COLO668 (cell line): ENCODE results near the gene AVL9.
"Not testable (repeated sequence)": the region's sequence is repeated elsewhere in the genome, so short reads cannot be mapped to it uniquely, and the experiment has no call there.

Experiments used
- DNase-seq: peaks from one replicate; lab custom pipeline; 2025; ENCODE audit not compliant: unreplicated experiment; lab: John Stamatoyannopoulos, UW

The AVL9 gene

DNA sequence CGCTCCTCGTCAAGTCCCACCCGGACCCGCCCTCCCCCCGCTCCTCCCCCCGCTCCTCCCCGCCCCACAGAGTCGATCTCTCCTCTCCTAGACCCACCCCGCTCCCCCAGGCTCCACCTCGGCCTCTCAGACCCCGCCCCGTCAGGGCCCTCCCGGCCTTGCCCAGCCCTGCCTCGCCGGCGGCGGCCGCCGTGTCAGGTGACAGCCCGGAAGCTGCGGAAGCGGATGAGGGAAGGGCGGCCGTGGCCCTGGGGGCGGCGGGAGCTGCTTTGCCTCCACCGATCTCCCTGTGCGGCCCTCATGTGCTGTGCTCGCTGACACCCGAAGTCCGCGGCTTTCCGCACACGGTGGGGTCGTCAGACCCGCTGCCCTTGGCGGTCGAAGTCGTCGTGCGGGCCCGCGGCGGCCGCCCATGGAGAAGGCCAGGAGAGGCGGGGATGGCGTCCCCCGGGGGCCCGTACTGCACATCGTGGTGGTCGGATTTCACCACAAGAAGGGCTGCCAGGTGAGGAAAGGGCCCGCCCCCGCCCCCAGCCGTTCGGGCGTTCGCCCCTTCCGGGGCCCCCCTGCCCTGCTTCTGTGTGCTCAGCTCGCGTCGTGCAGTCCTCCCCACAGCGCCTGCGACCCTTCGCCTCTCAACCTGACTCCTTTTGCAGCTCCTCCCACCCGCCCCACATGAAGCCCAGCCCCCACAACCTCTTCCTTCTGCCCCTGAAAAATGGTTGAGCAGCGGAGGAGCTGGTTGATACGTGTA, at the start of gene AVL9:
AVL9 (plus strand) TSS at position 192 of the 754 bp plus-strand sequence; CDS start at position 413, 221 bp downstream.
- DNase-seq: peak; percentile 100

DNA sequence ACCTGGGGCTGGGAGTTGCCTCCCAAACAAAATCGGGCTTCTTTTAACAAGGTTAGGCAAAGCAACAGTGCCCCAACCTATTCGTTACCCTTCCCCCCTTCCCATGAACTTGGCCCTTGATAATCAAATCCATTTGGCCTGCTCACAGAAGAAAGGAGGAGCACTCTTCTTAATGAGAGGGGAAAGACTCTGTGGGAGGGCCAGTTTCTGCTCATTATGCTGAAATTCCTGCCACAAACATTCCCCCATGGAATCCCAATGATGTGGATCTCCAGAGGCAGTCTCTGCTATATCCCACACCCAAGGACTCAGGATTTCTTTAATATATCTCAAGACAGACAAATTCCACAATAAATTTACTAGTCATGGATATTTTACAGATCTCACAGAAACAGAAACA, 48.1 kb upstream of the AVL9 start:
- DNase-seq: no peak

DNA sequence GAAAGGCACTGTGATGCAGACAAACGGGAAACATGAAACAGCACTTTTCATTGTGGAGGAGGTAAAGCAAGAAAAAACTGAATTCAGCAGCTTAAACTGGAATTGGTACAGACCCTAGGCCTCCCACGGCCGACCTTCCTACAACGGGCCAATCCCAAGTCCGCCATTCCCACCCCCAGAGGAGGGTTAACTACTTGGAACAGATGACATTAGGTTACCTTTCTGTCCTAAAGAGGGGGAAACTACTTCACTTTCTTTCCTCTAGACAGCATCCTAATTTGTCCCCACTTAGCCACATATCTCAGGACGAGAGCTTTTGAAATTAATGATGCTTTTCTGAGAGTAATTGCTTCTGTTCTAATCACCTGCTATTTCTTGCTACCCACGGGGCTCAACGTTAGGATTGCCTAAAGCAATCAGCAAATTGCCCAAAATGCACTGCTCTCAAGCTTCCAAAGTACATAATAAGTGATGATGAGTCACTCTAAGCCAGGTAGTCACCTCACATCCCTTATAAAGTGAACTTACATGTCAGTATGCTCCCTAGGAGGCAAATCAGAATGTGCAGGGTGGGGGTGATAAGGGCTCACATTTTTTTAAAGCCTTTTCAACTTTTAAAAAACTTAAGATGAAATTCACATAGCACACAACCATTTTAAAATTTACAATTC, 41.8 kb upstream of the AVL9 start:
- DNase-seq: no peak

DNA sequence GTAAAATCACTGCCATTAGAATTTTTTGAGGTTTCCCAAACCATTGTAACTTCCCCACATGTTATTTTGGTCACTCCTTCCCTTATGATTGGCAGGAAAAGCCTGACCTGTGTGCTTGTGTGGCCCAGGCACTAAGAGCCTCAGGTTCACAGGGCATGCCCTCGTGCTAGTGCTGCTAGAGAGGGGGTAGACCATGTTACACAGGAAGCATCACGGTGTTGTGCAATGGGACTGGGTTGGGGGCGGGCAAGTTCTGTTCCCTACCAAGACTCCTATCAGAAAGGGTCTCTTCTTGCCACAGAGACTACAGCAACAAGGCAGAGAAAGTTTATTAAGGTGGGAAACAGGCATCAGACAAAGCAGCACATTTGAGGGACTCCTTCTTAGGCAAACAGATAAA, 37.3 kb upstream of the AVL9 start:
- DNase-seq: no peak

DNA sequence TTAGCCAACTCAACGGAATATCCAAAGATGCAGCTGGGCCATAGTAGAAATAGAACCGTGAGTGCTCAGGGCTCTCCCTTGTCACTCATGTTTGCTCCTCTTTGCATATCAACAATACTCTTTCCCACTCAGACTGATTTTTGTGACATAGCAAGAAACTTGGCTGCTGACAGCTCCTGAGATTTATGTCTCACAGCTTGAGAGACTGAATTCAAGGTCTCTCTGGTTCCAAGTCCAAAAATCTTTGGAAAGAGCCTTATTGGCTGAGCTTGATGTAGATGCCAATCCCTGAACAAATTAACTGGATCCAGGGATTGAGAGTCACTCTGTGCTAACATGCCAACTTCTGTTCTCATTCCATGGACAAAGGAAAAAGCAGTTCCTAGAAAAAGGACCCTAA, 35.5 kb upstream of the AVL9 start:
- DNase-seq: no peak

DNA sequence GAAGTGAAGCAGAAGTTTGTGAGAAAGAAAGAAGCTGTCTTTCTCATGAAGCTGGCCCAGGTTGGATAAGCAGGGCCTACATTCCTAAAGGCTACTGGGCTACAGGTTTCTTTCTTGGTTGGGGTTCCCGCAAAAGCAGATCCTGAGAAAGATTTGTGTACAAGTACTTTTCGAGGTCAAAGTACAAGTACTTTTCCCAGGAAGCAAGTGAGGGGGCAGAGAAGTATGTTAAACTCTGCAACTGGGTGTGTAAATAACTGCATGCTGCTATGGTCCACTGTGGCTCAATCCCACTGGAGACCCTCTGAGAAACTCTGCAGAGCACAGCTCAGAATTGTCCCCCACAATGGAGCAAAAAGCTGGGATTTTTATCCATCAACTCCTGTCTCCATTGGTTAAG, 33.8 kb upstream of the AVL9 start:
- no peak for DNase-seq

DNA sequence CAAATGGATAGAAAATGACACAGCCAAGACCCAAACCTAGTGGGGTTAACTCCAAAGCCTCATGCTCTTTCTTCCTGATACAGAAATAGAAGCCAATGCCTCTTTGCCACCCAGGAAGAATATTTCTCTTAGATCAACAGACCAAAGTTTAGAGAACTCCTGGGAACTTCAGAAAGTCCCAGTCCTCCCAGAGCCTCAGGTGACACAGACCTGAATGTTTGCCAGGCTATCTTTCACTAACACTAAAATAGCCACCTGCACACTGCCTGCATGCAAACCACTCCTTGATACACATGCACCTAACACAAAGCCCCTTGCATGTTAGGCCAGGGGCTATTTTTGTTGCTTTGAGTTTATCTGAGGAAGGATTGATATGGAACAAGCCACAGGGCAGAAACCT, 32.8 kb upstream of the AVL9 start:
- no peak for DNase-seq

DNA sequence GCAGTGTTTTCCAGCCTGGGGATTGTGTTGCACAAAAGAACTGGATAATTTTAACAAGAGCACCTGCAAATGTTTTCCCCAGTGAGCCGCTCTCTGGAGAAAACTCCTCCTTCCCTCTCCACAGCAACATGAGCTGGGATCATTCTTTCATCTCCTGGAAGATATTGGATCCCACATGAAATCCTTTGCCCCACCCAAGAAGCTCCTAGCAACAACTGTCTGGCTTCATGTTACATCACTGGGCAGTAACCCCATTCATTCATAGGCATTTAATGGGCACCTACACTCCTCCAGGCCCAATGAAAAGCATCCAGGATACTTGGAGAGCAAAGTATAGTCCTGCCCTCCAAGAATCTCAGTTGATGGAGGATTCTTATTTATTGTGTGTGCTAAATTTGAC, 32.3 kb upstream of the AVL9 start:
- DNase-seq: no peak

DNA sequence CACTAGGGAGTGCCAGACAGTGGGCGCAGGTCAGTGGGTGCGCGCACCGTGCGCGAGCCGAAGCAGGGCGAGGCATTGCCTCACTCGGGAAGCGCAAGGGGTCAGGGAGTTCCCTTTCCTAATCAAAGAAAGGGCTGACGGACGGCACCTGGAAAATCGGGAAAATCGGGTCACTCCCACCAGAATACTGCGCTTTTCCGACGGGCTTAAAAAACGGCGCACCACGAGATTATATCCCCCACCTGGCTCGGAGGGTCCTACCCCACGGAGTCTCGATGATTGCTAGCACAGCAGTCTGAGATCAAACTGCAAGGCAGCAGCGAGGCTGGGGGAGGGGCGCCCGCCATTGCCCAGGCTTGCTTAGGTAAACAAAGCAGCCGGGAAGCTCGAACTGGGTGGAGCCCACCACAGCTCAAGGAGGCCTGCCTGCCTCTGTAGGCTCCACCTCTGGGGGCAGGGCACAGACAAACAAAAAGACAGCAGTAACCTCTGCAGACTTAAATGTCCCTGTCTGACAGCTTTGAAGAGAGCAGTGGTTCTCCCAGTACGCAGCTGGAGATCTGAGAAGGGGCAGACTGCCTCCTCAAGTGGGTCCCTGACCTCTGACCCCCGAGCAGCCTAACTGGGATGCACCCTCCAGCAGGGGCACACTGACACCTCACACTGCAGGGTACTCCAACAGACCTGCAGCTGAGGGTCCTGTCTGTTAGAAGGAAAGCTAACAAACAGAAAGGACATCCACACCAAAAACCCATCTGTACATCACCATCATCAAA, 30.5 kb upstream of the AVL9 start:
- not testable (repeated sequence) for DNase-seq

DNA sequence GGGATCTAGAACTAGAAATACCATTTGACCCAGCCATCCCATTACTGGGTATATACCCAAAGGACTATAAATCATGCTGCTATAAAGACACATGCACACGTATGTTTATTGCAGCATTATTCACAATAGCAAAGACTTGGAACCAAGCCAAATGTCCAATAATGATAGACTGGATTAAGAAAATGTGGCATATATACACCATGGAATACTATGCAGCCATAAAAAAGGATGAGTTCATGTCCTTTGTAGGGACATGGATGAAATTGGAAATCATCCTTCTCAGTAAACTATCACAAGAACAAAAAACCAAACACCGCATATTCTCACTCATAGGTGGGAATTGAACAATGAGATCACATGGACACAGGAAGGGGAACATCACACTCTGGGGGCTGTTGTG, 25.3 kb upstream of the AVL9 start:
- DNase-seq: not testable (repeated sequence)

DNA sequence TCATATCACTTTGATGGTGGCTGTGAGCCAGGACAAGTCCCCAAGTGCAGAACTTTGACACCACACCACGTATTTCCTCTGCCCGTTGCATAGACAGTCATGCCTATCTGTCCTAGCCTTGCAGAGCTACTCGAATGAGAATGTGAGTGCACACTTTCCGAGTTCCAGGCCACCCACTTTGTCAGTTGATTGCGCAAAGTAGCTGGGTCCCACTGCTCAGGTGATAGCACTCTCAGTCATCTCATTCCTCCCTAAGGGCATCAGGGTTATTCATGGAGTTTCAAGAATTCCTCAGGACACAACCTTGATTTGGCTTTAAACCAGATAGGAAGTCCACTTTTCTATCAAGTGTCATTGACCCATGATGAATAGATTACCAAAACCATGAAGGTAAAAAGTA, 24.4 kb upstream of the AVL9 start:
- no peak for DNase-seq

DNA sequence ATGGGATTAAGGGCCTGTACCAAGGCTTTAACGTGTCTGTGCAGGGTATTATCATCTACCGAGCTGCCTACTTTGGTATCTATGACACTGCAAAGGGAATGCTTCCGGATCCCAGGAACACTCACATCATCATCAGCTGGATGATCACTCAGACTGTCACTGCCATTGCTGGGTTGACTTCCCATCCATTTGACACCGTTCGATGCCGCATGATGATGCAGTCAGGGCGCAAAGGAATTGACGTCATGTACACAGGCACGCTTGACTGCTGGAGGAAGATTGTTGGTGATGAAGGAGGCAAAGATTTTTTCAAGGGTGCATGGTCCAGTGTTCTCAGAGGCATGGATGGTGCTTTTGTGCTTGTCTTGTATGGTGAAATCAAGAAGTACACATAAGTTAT, 23.3 kb upstream of the AVL9 start:
- no peak for DNase-seq

DNA sequence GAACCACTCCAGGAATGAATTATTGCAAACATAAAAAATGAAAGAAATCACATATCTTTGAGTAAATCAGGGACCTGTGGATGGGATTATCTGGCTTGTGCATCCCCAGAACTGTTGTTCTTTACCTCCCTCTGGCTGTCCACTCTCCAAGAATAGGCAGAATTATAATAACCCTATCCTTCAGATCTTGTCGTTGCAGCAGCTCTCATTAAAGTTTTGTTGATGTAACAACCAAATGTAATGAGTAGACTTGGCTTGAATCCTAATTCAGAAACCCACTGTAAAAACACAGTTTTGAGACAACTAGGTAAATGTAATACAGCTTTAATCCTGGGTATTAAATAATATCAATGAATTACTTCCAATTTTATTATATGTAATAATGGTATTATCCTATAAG, 21.3 kb upstream of the AVL9 start:
- no peak for DNase-seq

DNA sequence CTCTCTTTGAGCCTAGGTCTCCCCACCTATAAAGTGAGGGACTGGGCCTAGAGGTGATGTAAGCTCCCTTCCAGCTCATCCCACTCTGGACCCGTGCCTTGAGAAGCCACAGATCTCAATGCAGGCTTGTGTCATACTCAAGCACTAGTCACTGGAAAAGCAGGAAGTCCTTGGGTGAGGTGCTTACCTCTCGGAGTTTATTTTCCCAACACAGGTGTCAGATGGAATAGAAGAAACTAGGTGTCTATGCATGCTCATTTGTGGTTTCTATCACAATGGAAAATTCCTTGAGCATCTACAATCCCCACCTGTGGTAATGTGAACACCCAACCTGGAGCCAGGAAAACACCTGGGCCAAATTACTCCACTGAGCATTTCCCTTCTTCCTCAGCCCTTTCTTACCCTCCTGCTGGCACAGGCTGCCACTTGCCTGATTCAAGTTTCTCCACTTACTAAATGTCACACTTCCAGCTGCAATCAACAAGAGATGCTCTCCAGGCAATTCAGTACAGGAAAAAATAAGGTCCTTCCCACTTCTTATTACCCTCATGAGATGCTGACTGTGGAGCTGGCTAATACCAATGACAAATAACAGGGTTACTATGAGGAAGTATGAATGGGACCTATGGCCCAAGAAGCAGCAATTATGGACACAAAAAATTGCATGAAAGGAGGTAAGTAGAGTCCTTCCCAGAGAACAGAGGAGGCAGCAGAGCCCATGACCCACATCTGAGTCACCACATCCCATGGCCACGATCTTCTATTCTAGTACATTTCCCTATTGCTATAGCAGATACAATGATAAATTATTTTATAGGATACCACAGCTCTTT, 18.3 kb upstream of the AVL9 start:
- DNase-seq: no peak

DNA sequence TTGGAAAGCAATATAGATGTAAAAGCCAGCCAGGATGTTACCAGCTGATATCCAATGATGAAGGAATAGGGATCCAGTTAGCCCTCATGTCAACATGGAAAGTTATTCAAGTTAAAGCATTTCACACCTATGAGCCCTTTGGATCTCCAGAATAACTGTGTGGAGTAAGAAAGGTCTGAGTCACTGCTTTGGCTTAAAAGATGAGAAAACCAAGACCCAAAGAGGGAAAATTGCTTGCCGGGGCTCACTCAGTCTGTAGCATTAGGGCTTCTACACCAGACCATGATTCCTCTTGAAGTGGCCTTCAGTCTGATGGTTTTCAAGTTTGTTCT, 17.7 kb upstream of the AVL9 start:
- no peak for DNase-seq

DNA sequence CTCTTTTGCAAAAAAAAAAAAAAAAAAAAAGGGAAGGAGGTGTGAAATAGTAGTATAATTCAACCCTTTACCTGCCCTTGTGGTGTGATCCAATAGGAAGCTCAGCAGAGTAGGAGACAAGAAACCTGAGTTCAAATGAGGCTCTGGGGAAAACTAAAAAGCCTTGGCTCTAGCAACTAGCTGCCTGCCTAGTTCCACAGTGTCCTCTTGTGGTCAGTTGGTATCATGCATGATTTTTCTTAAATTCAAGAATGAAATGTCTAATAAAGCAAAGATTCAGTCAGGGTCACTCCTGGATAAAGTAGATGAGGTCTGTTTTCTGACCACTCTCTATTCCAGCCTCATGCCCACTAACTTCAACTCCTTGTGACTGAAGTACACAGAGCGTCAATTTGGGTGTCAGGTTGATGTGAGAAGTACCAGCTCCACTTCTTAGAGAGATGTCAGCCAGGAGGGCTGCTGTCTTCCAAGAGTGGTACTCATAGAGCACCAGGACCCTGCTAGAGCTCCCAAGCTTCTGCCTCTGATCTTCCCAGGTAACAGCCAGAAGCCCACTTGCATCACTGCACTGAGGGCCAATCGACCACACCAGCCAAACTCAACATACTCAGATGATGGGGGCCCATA, 15.6 kb upstream of the AVL9 start:
- peak; percentile 49 for DNase-seq

DNA sequence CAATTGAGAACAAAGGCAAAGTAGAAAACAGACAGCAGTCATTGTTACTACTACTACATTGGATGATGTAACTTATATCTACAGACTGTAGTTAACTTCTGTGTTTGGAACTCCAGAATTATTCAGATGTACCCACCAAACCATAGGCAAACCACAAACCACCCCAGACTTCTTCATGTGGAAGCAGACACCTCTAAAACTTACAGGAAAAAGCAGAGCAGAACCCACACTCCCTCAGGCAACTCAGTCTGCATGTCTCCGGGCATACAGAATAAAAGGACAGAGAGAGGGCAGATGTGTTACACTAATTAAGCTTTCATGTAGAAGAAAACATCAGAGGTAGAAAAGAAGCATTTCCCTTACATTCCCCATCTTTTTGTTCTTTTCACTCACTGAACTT, 14.1 kb upstream of the AVL9 start:
- DNase-seq: no peak

DNA sequence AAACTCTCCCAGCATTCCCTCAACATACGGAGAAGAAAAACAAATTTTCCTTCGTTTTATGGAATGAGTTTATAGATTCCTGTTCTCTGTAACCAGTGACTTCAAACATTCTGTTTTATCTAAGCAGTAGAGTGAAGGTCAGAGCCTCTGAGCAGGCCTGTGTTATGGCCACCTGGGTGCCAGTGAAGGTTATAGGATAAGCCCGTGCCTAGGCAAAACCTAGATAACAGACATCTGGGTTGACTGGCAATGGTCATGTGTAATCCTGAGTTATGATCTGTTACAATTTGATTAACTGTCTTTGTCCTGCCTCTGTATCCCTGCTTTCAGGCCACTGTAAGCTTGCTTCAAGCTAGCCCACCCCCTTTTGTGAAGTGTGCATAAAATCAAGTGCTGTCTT, 13.4 kb upstream of the AVL9 start:
- DNase-seq: no peak

DNA sequence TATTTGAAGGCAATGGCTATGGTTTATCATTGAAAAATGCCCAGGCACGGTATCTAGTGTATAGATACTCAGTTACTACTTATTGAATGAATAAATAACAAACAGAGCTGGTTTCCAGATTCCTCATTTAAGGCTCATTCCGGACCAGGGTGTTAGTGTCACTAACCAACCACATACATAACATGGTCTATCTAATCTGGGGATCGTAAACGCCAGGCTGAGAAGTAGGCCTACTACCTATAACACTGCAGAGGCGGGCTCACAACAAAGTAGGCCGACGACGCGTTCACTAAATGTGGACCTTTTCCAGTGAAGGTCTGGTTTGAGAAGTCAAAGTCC, 5.5 kb upstream of the AVL9 start:
- DNase-seq: no peak

DNA sequence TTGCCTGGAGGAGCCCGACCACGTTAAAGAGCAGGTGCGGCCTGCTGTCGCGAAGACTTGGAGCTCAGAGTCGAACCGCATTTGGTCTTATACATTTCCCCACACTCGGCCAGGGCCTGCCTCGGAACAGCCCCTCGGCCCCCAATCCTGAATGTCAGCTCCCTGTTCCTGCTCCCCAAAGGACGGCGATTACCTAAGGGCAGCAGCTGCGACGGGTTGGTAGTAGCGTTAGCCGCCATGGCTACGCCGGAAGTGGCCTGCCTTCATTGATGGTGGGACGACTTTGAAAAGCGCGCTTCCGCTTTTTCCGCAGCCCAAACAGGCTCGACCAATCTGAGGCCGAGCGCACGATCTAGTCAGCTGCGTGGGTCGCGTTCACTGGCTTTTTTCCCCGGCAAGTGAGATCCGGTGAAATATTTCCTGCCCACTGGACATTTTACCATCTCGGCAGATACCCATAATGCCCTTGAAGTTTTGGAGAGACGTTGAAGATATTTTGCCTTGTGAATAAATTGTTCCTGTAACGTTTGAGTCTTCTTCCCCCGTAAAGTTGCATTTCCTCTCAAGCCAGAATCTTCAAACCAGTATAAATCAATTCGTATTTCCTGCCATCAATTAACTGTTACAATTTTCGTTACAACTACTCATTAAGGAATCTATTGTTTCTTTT, 5.0 kb upstream of the AVL9 start, which contains the start of gene LSM5:
LSM5 (minus strand) TSS at position 254 of the 670 bp plus-strand sequence; CDS start at position 239, 15 bp downstream.
- peak; percentile 97 for DNase-seq
